ENCODE data around the gene SMURF1. TPM values are rescaled to one million over a fixed set of nuclear protein-coding genes. Genes with fewer than 3 reads are reported as not detected.

The SMURF1 gene
- total and polyA plus RNA-seq, 2 of the 4 experiments (the other 2 are of a cell fraction), result 13.4 to 20.3 TPM

DNA sequence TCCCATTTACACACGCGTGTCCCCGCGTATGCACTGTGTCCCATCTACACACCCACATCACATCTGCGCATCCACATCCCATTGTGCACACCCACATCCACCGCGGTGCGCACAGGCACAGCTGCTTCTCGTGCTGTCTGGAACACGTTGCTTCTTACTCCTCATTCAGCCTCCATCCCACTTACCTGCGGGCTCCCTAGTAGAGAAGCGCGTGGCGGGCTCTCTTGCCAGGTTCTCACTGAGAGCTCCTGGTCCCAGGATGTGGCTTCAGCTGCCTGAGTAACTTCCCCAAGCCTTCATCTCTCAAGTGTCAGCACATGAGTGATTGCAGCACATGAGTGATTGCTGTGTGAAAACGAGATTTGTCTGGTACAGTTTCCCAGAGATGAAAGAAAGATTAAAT is 147.8 kb downstream of the SMURF1 start:
- Histone ChIP-seq H2AFZ (replicated peaks; ENCODE audit: low read length, poor library complexity) (no peak overlapping the region), H2BK15ac (ENCODE audit: low read depth, low read length) (no peak overlapping the region), H4K8ac (ENCODE audit: low read depth in 2 of 2, low read length in 2 of 2) (no peak overlapping the region), H3K27ac (ENCODE audit: insufficient read depth, low read length) (no peak overlapping the region), H3K36me3 (ENCODE audit: control insufficient read depth, insufficient read depth, low read length) (peaks cover 80% of the 10 kb centered on the region), H3K79me1 (ENCODE audit: low read depth in 1 of 2, low read length in 2 of 2) (peaks cover 3 to 4% of the 10 kb centered on the region in 2 experiments; a peak in 2 of 4 replicates), H3K18ac (ENCODE audit: low read depth, low read length) (no peak overlapping the region), H4K5ac (ENCODE audit: low read depth, low read length) (no peak overlapping the region), H3K4ac (ENCODE audit: low read depth, low read length) (no peak overlapping the region), H4K20me1 (ENCODE audit: insufficient read depth, low read length) (no peaks in the 10 kb centered on the region), H2BK120ac (ENCODE audit: low read depth, low read length) (no peak overlapping the region), H2BK5ac (ENCODE audit: low read depth, low read length, poor library complexity, severe bottlenecking) (no peak overlapping the region), H3K9me3 (ENCODE audit: control insufficient read depth, insufficient read depth, low read length) (no peaks in the 10 kb centered on the region), H2AK9ac (replicated peaks; ENCODE audit: low read depth, low read length, poor library complexity) (no peak overlapping the region), H2AK5ac (ENCODE audit: low read depth, low read length) (no peak overlapping the region), H3K14ac (replicated peaks; ENCODE audit: low read depth, low read length) (no peak overlapping the region), H3K23ac (ENCODE audit: low read depth, low read length) (no peak overlapping the region), H3K4me1 (ENCODE audit: control insufficient read depth, insufficient read depth, low read length) (no peaks in the 10 kb centered on the region), H3K9me1 (ENCODE audit: insufficient read depth, low read length) (peaks cover 5% of the 10 kb centered on the region; the same call in 1 of the 2 replicates), H3K4me3 (ENCODE audit: insufficient read depth, low read depth, low read length) (no peak overlapping the region), H3K9ac (ENCODE audit: low read depth, low read length) (no peak overlapping the region), H3K27me3 (ENCODE audit: control insufficient read depth, insufficient read depth, low read length) (no peaks in the 10 kb centered on the region), H3K56ac (ENCODE audit: extremely low read depth, insufficient read depth, low read length) (no peak overlapping the region), H4K91ac (ENCODE audit: insufficient read depth, low read depth, low read length) (no peak overlapping the region), H2BK20ac (ENCODE audit: low read depth, low read length) (no peak overlapping the region), H3K4me2 (ENCODE audit: low read depth, low read length) (no peak overlapping the region)
- intact Hi-C loops (cut with micrococcal nuclease) (no loop called here), dilution Hi-C loops (cut with HindIII; ENCODE audit: low sequenced_read_pairs, unreplicated experiment) (no loop called here), in situ Hi-C loops (cut with MboI; ENCODE audit: low sequenced_read_pairs) (no loop called here)
- ATAC-seq (ENCODE audit: low read depth), result no peak
- WGBS, 2 experiments (ENCODE audit: extremely low coverage in 2 of 2, insufficient read length in 1 of 2), result 97 to 100% methylated on average over 2 to 10 of the region's 15 CpGs
- CTCF ChIA-PET, result no interaction called here
- no TSS peak for BruUV-seq (replicated peaks)
- no peak for DNase-seq
- POLR2A ChIA-PET (ENCODE audit: unreplicated experiment), result no interaction called here
- TF ChIP-seq CHD1 (IDR thresholded peaks at IDR 0.05; ENCODE audit: low read depth, low read length), result no peak
- TF ChIP-seq ELK1 (IDR thresholded peaks at IDR 0.05; ENCODE audit: borderline replicate concordance, low read depth, low read length), result no peak
- no peak for TF ChIP-seq MXI1 (IDR thresholded peaks at IDR 0.05; ENCODE audit: borderline replicate concordance, low read depth, low read length)
- no peak for TF ChIP-seq SMC3 (IDR thresholded peaks at IDR 0.05; ENCODE audit: low read depth, low read length)
- no peak for TF ChIP-seq MAFK (IDR thresholded peaks at IDR 0.05; ENCODE audit: low read depth, low read length)
- TF ChIP-seq RCOR1 (IDR thresholded peaks at IDR 0.05; ENCODE audit: insufficient replicate concordance, low read length), result no peak
- no peak for TF ChIP-seq FOS (IDR thresholded peaks at IDR 0.05; ENCODE audit: low read depth, low read length)
- TF ChIP-seq MAZ (IDR thresholded peaks at IDR 0.05; ENCODE audit: borderline replicate concordance, low read depth, low read length), result no peak
- no peak for TF ChIP-seq NFE2L2 (IDR thresholded peaks at IDR 0.05; ENCODE audit: low read depth, low read length)
- no peak for TF ChIP-seq POLR2A (IDR thresholded peaks at IDR 0.05; ENCODE audit: low read depth, low read length)
- no peak for TF ChIP-seq USF2 (IDR thresholded peaks at IDR 0.05; ENCODE audit: low read depth, low read length)
- no peak for TF ChIP-seq RFX5 (IDR thresholded peaks at IDR 0.05; ENCODE audit: low read depth, low read length)
- no peak for TF ChIP-seq BHLHE40 (IDR thresholded peaks at IDR 0.05; ENCODE audit: low read depth, low read length)
- no peak for TF ChIP-seq CEBPB (IDR thresholded peaks at IDR 0.05; ENCODE audit: low read depth, low read length)
- TF ChIP-seq, protein P1, sequence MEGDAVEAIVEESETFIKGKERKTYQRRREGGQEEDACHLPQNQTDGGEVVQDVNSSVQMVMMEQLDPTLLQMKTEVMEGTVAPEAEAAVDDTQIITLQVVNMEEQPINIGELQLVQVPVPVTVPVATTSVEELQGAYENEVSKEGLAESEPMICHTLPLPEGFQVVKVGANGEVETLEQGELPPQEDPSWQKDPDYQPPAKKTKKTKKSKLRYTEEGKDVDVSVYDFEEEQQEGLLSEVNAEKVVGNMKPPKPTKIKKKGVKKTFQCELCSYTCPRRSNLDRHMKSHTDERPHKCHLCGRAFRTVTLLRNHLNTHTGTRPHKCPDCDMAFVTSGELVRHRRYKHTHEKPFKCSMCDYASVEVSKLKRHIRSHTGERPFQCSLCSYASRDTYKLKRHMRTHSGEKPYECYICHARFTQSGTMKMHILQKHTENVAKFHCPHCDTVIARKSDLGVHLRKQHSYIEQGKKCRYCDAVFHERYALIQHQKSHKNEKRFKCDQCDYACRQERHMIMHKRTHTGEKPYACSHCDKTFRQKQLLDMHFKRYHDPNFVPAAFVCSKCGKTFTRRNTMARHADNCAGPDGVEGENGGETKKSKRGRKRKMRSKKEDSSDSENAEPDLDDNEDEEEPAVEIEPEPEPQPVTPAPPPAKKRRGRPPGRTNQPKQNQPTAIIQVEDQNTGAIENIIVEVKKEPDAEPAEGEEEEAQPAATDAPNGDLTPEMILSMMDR (conservative IDR thresholded peaks at IDR 0.05; ENCODE audit: low read depth, low read length), result no peak
- no peak for TF ChIP-seq RAD21 (IDR thresholded peaks at IDR 0.05; ENCODE audit: low read length)
